Aorta (tissue), 5 donors: ENCODE data around the gene PHACTR1. TPM values are rescaled to one million over a fixed set of nuclear protein-coding genes. Genes with fewer than 3 reads are reported as not detected.

Experiments
- ATAC-seq: fragments of 200-7000 bp; cut with Tn5 transposase; one replicate; pipeline ENCODE4 v1.9.1; 2022; ENCODE audit warnings: moderate library complexity; ENCODE audit not compliant: low FRiP score
- DNase-seq, 2 donors: peaks; one replicate each; pipeline ENCODE4 v3.0.0-alpha.2; 2020
- H3K27ac ChIP-seq, 2 donors: one replicate each; pipeline ENCODE4 v1.5.1; 2013; ENCODE audit warnings: low read length in 2 of 2, mild to moderate bottlenecking in 2 of 2, moderate library complexity in 2 of 2, control low read depth in 1 of 2, inconsistent platforms in 1 of 2, low read depth in 1 of 2
- H3K27me3 ChIP-seq, 2 donors: one replicate each; pipeline ENCODE4 v1.6.1; 2013; ENCODE audit warnings: control low read depth in 1 of 2, low read length in 1 of 2, mild to moderate bottlenecking in 1 of 2, moderate library complexity in 1 of 2; ENCODE audit not compliant: insufficient read depth in 2 of 2, control insufficient read depth in 1 of 2
- H3K36me3 ChIP-seq, 2 donors: one replicate each; pipeline ENCODE4 v1.6.1; 2013; ENCODE audit warnings: control low read depth in 1 of 2, low read length in 1 of 2, mild to moderate bottlenecking in 1 of 2; ENCODE audit not compliant: insufficient read depth in 2 of 2, control insufficient read depth in 1 of 2
- H3K4me1 ChIP-seq, 2 donors: one replicate each; pipeline ENCODE4 v1.6.1; 2013; ENCODE audit warnings: low read length in 2 of 2, control low read depth in 1 of 2, mild to moderate bottlenecking in 1 of 2, moderate library complexity in 1 of 2; ENCODE audit not compliant: insufficient read depth in 2 of 2, control insufficient read depth in 1 of 2
- H3K4me3 ChIP-seq, 2 donors: one replicate each; pipeline ENCODE4 v1.5.1; 2013; ENCODE audit warnings: low read length in 2 of 2, control low read depth in 1 of 2, mild to moderate bottlenecking in 1 of 2
- H3K9me3 ChIP-seq: one replicate; pipeline ENCODE4 v1.6.1; 2013; ENCODE audit warnings: mild to moderate bottlenecking, low read length; ENCODE audit not compliant: control insufficient read depth
- WGBS, 2 donors: extraction: QIAGEN DNeasy Blood & Tissue Kit; methylation state at CpG; one replicate each; pipeline ENCODE4 v1.1.7; 2013; 5-methylcytosine and 5-hydroxymethylcytosine counted together
- intact Hi-C, 2 donors: fragments of 100-400 bp; cut with DNase I; formaldehyde crosslinking; loops; one replicate each; pipeline versions ENCODE4 v1.14.2 to v1.15.0; 2022
- polyA plus RNA-seq, 2 donors: library from polyadenylated mRNA; stranded (reverse); fragments of 200-250 nt; gene quantifications; one replicate each; pipeline ENCODE4 v1.2.3, GENCODE V29; 2013
- total RNA-seq, 2 donors: library from RNA; stranded (reverse); fragmentation: NEBNext Ultra II Directional; extraction: Animal tissue kit (Norgen Biotek cat#: 25700); gene quantifications; one replicate each; pipeline ENCODE4 v1.2.1, GENCODE V29; 2021
- donor health status: healthy with polysubstance abuse.
- donor health status: Bipolar disorder and iron deficiency.
- donor health status: DM: no; HTN: no; CAD: no.
- donor health status: DM: no; HTN: no; CAD: no.
- donor health status: DM: yes; HTN: yes; CAD: no.

Gene PHACTR1
- total and polyA plus RNA-seq, 4 donors, result 3.2 to 89.4 (median 20.1) TPM

- ATAC-seq (no peak), DNase-seq (no peak)
- peaks cover 3 to 7% of the 10 kb centered on the region in 2 donors for H3K4me1 ChIP-seq
- H3K9me3 ChIP-seq, result no peaks in the 10 kb centered on the region
- intact Hi-C loops, result no loop called here
- H3K36me3 ChIP-seq, result no peaks in the 10 kb centered on the region
- H3K27me3 ChIP-seq, result no peaks in the 10 kb centered on the region
- 6 to 14% methylated on average over 2 of the region's 2 CpGs for WGBS, 2 donors
- no peak overlapping the region for H3K4me3 ChIP-seq
- peak overlapping the region in 1 of 2 donors; percentile 43 for H3K27ac ChIP-seq
Measured at GRCh38 chr6:12984776-12985175, 268.2 kb downstream of the PHACTR1 start.

- intact Hi-C loops, result no loop called here
- no peaks in the 10 kb centered on the region for H3K36me3 ChIP-seq
- H3K27ac ChIP-seq, result no peak overlapping the region
- no peak overlapping the region for H3K4me3 ChIP-seq
- no peaks in the 10 kb centered on the region for H3K27me3 ChIP-seq
- H3K4me1 ChIP-seq, result peaks cover 3 to 7% of the 10 kb centered on the region in 2 donors
- no peak for DNase-seq
- no peak for ATAC-seq
- no peaks in the 10 kb centered on the region for H3K9me3 ChIP-seq
Measured at GRCh38 chr6:12987783-12988182, 271.2 kb downstream of the PHACTR1 start.

GRCh38 chr6:12990162-12990561 is 273.6 kb downstream of the PHACTR1 start:
- intact Hi-C loops, result no loop called here
- no peak for DNase-seq
- Histone ChIP-seq H3K36me3 (no peaks in the 10 kb centered on the region), H3K27me3 (no peaks in the 10 kb centered on the region), H3K4me3 (no peak overlapping the region), H3K4me1 (peaks cover 2 to 7% of the 10 kb centered on the region in 2 donors), H3K9me3 (no peaks in the 10 kb centered on the region), H3K27ac (no peak overlapping the region)
- no peak for ATAC-seq
- 95 to 97% methylated on average over 7 of the region's 7 CpGs for WGBS, 2 donors

GRCh38 chr6:12991435-12991834 is 274.9 kb downstream of the PHACTR1 start:
- 92 to 96% methylated on average over 3 of the region's 3 CpGs for WGBS, 2 donors
- H3K36me3 ChIP-seq, result no peaks in the 10 kb centered on the region

GRCh38 chr6:12992770-12993169 is 276.2 kb downstream of the PHACTR1 start:
- peaks cover 0 to 2% of the 10 kb centered on the region in 2 donors for H3K4me1 ChIP-seq
- no peak overlapping the region for H3K4me3 ChIP-seq
- DNase-seq (no peak), ATAC-seq (no peak)
- intact Hi-C loops, result no loop called here
- H3K9me3 ChIP-seq, result no peaks in the 10 kb centered on the region
- 85 to 89% methylated on average over 7 of the region's 7 CpGs for WGBS, 2 donors
- H3K27me3 ChIP-seq, result no peaks in the 10 kb centered on the region
- H3K36me3 ChIP-seq, result no peaks in the 10 kb centered on the region
- no peak overlapping the region for H3K27ac ChIP-seq

More at GRCh38 chr6:12991435-12991834, 274.9 kb downstream of the PHACTR1 start:
- ATAC-seq (no peak), DNase-seq (no peak)
- Histone ChIP-seq H3K9me3 (no peaks in the 10 kb centered on the region), H3K27ac (no peak overlapping the region), H3K4me1 (peaks cover 2 to 3% of the 10 kb centered on the region in 2 donors), H3K27me3 (no peaks in the 10 kb centered on the region), H3K4me3 (no peak overlapping the region)
- intact Hi-C loops, result no loop called here

GRCh38 chr6:12993283-12993898 is 276.8 kb downstream of the PHACTR1 start:
- ATAC-seq, result no peak
- Histone ChIP-seq H3K4me1 (peaks cover 0 to 2% of the 10 kb centered on the region in 2 donors), H3K27me3 (no peaks in the 10 kb centered on the region), H3K36me3 (no peaks in the 10 kb centered on the region), H3K9me3 (no peaks in the 10 kb centered on the region), H3K27ac (no peak overlapping the region), H3K4me3 (no peak overlapping the region)
- intact Hi-C loops, result no loop called here
- DNase-seq, result no peak
- 88 to 93% methylated on average over 5 of the region's 5 CpGs for WGBS, 2 donors

- no peaks in the 10 kb centered on the region for H3K27me3 ChIP-seq
- ATAC-seq (no peak), DNase-seq (no peak)
- H3K9me3 ChIP-seq, result no peaks in the 10 kb centered on the region
- H3K36me3 ChIP-seq, result no peaks in the 10 kb centered on the region
- 96 to 97% methylated on average over 4 of the region's 4 CpGs for WGBS, 2 donors
- H3K4me3 ChIP-seq, result no peak overlapping the region
- H3K27ac ChIP-seq, result no peak overlapping the region
- peaks cover 0 to 2% of the 10 kb centered on the region in 2 donors for H3K4me1 ChIP-seq
- intact Hi-C loops, result no loop called here
Measured at GRCh38 chr6:12995419-12995818, 278.9 kb downstream of the PHACTR1 start.

GRCh38 chr6:13000537-13000936 is 284.0 kb downstream of the PHACTR1 start:
- Histone ChIP-seq H3K4me1 (no peaks in the 10 kb centered on the region), H3K36me3 (no peaks in the 10 kb centered on the region), H3K27me3 (no peaks in the 10 kb centered on the region), H3K9me3 (no peaks in the 10 kb centered on the region), H3K27ac (no peak overlapping the region), H3K4me3 (no peak overlapping the region)
- ATAC-seq (no peak), DNase-seq (no peak)
- intact Hi-C loops, result no loop called here

- no peak for DNase-seq
- Histone ChIP-seq H3K27ac (no peak overlapping the region), H3K36me3 (no peaks in the 10 kb centered on the region), H3K4me3 (no peak overlapping the region), H3K4me1 (peaks cover 0 to 6% of the 10 kb centered on the region in 2 donors), H3K27me3 (no peaks in the 10 kb centered on the region), H3K9me3 (no peaks in the 10 kb centered on the region)
- intact Hi-C loops, result no loop called here
- 70 to 81% methylated on average over 3 of the region's 3 CpGs for WGBS, 2 donors
- no peak for ATAC-seq
Measured at GRCh38 chr6:13001927-13002326, 285.4 kb downstream of the PHACTR1 start.
